Spleen (tissue), 7 donors: ENCODE measurements around the gene CMTM8.

Experiments used
- CTCF ChIP-seq, 11 experiments: fragments of 200-600 bp in 7 of 11; fragments of 450-650 bp in 4 of 11; sonication (generic) in 4 of 11; IDR thresholded peaks in 8 of 11; conservative IDR thresholded peaks in 3 of 11; 1 replicate in 7 of 11; 2 replicates in 4 of 11; pipeline versions ENCODE4 v1.4.0 to v1.8.0; 2016 to 2021; ENCODE audit warnings: antibody characterized with exemption in 11 of 11, inconsistent platforms in 4 of 11, mild to moderate bottlenecking in 1 of 11
- POLR2AphosphoS5 ChIP-seq, 3 donors: sonication (generic); formaldehyde crosslinking; IDR thresholded peaks; one replicate each; pipeline ENCODE4 v1.5.1; 2017; ENCODE audit warnings: antibody characterized with exemption in 3 of 3
- donor health status: DM: no; HTN: no; CAD: no; lungs with moderate emphysema.
- donor health status: DM: no; HTN: no; CAD: no.
- donor health status: DM: no; HTN: no; CAD: no.

- no peak for TF ChIP-seq CTCF (IDR thresholded peaks at IDR 0.05 in 8 of 11, conservative IDR thresholded peaks at IDR 0.05 in 3 of 11)
- TF ChIP-seq POLR2AphosphoS5 (IDR thresholded peaks at IDR 0.05): no peak
Measured at GRCh38 chr3:32301426-32301825, 62.9 kb downstream of the CMTM8 start.
